Activated CD4-positive, alpha-beta T cell treated with anti-CD3 and anti-CD28 coated beads, Interleukin-2, amount 10 ng/mL, durations not matched to agents 7 days and 5 days (primary cell): Measurements from ENCODE around the gene ELMO3. TPM values are rescaled to one million over a fixed set of nuclear protein-coding genes. Genes with fewer than 3 reads are reported as not detected.

Experiments
- CTCF ChIA-PET: fragments of 350-600 bp; sonication (Branson Sonifier 250); formaldehyde crosslinking; loops from one replicate; lab custom pipeline; 2021; ENCODE audit warnings: antibody characterized with exemption; lab: Charles Lee
- POLR2A ChIA-PET: fragments of 350-600 bp; sonication (Branson Sonifier 250); formaldehyde crosslinking; loops from one replicate; lab custom pipeline; 2021; ENCODE audit warnings: antibody characterized with exemption; lab: Charles Lee
- DNase-seq: peaks from one replicate; pipeline ENCODE4 v3.0.0-alpha.2; 2020
- H3K27ac Mint-ChIP-seq: one replicate; pipeline ENCODE4 v1.8.0; 2021; ENCODE audit warnings: mild to moderate bottlenecking, moderate library complexity, mixed read lengths
- H3K27me3 Mint-ChIP-seq: one replicate; pipeline ENCODE4 v1.8.0; 2021; ENCODE audit warnings: mixed read lengths
- H3K36me3 Mint-ChIP-seq: one replicate; pipeline ENCODE4 v1.8.0; 2021; ENCODE audit warnings: low read depth, mixed read lengths
- H3K4me1 Mint-ChIP-seq: one replicate; pipeline ENCODE4 v1.8.0; 2021; ENCODE audit warnings: mixed read lengths
- H3K4me3 Mint-ChIP-seq: one replicate; pipeline ENCODE4 v1.8.0; 2021; ENCODE audit warnings: mild to moderate bottlenecking, moderate library complexity, mixed read lengths
- H3K9me3 Mint-ChIP-seq: one replicate; pipeline ENCODE4 v1.8.0; 2021; ENCODE audit warnings: mixed read lengths
- total RNA-seq, 2 experiments: library from RNA; stranded (reverse); gene quantifications; one replicate each; pipeline ENCODE4 v1.2.3, GENCODE V29; 2021

Gene ELMO3
- total RNA-seq: 1 to 10 TPM; 6.2 to 6.3 TPM

GRCh38 chr16:67199011-67199807 lies at the start of gene ELMO3:
Gene ELMO3 (plus strand): TSS chr16:67199131. CDS start chr16:67199327, 196 bp downstream.
- peaks cover 40% of the 10 kb centered on the region for H3K36me3 Mint-ChIP-seq
- CTCF ChIA-PET: interaction anchor here (1.3 to 2.2 kb wide), 2 partner anchors 9 to 47 kb away, joined by 4 to 11 read pairs; no protein-coding TSS in a partner anchor
- H3K4me3 Mint-ChIP-seq: no peak within 1 kb of the TSS
- H3K4me1 Mint-ChIP-seq: peaks cover 23% of the 10 kb centered on the region
- H3K9me3 Mint-ChIP-seq: no peaks in the 10 kb centered on the region
- no peak for DNase-seq
- POLR2A ChIA-PET: interaction anchor here (0.6 kb wide), 1 partner anchor 75 kb away, joined by 3 read pairs; no protein-coding TSS in a partner anchor
- H3K27ac Mint-ChIP-seq: no peak within 1 kb of the TSS
- no peaks in the 10 kb centered on the region for H3K27me3 Mint-ChIP-seq

DNA sequence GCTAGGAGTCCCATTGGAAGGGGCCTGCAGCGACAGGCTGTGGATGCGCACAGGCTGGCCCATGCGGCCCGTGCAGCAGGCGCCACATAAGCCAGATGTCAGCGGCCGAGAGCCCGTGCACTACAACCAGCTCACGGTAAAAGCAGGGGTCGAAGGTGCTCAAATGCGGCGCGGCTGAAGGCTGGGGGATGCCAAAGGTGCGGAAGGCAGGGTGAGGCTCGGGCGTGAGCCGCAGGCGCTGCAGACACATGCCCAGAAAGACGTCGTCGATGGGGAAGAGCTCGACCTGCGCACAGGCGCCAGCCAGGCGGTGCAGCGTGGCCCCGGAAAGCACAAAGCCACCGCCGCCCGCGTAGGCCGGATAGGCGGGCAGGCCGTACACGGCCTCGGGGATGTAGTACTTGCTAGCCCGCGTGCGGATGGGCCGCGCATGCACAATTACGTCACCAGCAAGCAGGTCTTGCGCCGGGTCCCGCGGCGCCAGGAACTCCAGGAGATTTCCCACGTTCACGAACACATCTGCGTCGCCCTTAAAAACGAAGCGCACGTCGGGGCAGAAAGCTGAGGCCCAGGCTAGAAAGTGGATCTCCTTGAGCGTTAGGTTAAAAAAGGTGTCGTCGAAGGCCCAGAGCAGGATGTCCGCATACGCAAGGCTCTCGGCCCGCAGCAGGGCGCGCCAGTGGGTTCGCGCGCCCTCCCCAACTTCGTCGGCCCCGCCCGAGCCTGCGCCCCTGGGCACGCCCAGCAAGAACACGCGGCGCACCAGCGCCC lies 49.5 kb upstream of the ELMO3 start:
- ChIA-PET CTCF (interaction anchor here (0.7 to 1.4 kb wide), 4 partner anchors 10 to 298 kb away, joined by 3 to 5 read pairs (median 4); no protein-coding TSS in a partner anchor), POLR2A (no interaction called here)
- Mint-ChIP-seq H3K27me3 (peaks cover 1% of the 10 kb centered on the region), H3K36me3 (peaks cover 32% of the 10 kb centered on the region), H3K9me3 (no peaks in the 10 kb centered on the region), H3K4me1 (peaks cover 33% of the 10 kb centered on the region), H3K27ac (no peak overlapping the region), H3K4me3 (peak overlapping the region; percentile 43)
- DNase-seq: no peak

DNA sequence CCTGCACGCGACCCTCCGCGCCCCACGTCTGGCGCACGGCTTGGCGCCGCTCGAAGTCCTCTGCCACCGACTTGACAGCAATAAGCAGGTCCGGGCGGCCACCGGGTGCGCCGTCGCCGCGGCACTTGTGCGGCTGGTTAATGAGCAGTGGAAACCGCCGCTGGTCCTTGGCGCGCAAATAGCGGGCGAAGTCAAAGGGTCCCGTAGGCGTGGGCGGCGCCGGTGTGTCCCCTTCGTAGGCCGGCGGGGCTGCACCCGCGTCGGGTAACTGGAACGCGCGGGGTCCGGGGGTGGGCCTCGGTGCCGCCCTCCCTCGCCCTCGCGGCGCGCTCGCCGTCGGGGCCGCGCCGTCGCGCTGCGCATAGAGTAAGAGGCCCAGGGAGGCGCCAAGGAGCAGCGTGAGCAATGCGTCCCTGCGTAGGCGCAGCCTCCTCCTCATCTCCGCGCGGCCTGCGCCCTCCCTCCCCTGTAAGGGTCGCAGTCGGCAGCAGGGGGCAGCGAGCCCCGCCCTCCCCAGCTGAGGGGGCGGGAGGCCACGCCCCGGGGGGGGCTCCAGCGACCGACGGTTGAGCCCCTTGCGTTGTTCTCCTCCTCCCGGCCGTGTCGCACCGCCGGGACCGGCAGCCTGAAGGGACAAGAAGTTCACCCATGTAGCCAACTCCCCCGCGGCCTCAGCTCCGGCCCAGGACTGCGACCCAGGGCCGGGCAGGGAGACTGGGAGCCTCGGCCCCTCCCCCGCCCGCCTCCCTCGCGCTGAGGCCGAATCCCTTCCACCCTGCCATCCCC lies 48.7 kb upstream of the ELMO3 start:
- CTCF ChIA-PET: interaction anchor here (0.6 to 6.0 kb wide), 7 partner anchors 9 to 134 kb away, joined by 3 to 129 read pairs (median 4); partner anchors contain the start of genes FBXL8 and TRADD
- DNase-seq: peak; percentile 46

GRCh38 chr16:67150833-67151396 lies 48.0 kb upstream of the ELMO3 start, which contains the start of gene B3GNT9:
Gene B3GNT9 (minus strand): TSS chr16:67150998. CDS start chr16:67150485, 513 bp downstream.
- CTCF ChIA-PET: interaction anchor here (0.8 to 6.0 kb wide), 7 partner anchors 9 to 192 kb away, joined by 3 to 129 read pairs (median 5); partner anchors contain the start of genes FBXL8 and TRADD
- peaks cover 39% of the 10 kb centered on the region for H3K4me1 Mint-ChIP-seq
- peak; percentile 41 for DNase-seq

More for the DNA sequence above, 48.7 kb upstream of the ELMO3 start:
- Mint-ChIP-seq H3K4me3 (peak overlapping the region; percentile 68), H3K9me3 (no peaks in the 10 kb centered on the region), H3K4me1 (peaks cover 35% of the 10 kb centered on the region), H3K27ac (no peak overlapping the region), H3K27me3 (peaks cover 1% of the 10 kb centered on the region), H3K36me3 (peaks cover 33% of the 10 kb centered on the region)
- POLR2A ChIA-PET: interaction anchor here (0.7 kb wide), 1 partner anchor 133 kb away, joined by 3 read pairs; no protein-coding TSS in a partner anchor

GRCh38 chr16:67151431-67152097 lies 47.4 kb upstream of the ELMO3 start:
- Mint-ChIP-seq H3K9me3 (no peaks in the 10 kb centered on the region), H3K36me3 (peaks cover 36% of the 10 kb centered on the region), H3K4me1 (peaks cover 46% of the 10 kb centered on the region), H3K27me3 (peaks cover 1% of the 10 kb centered on the region), H3K27ac (peak overlapping the region; percentile 74), H3K4me3 (peak overlapping the region; percentile 68)
- ChIA-PET POLR2A (interaction anchor here (0.7 kb wide), 1 partner anchor 135 kb away, joined by 3 read pairs; no protein-coding TSS in a partner anchor), CTCF (interaction anchor here (1.2 to 6.0 kb wide), 8 partner anchors 8 to 193 kb away, joined by 3 to 129 read pairs (median 5); partner anchors contain the start of genes CES3, FBXL8 and TRADD)
- DNase-seq: no peak

More at GRCh38 chr16:67150833-67151396, 48.0 kb upstream of the ELMO3 start, which contains the start of gene B3GNT9:
- Mint-ChIP-seq H3K9me3 (no peaks in the 10 kb centered on the region), H3K27ac (peak within 1 kb of the TSS; percentile 74), H3K4me3 (peak within 1 kb of the TSS; percentile 68), H3K36me3 (peaks cover 33% of the 10 kb centered on the region), H3K27me3 (peaks cover 1% of the 10 kb centered on the region)
- POLR2A ChIA-PET: interaction anchor here (0.7 kb wide), 1 partner anchor 134 kb away, joined by 3 read pairs; no protein-coding TSS in a partner anchor

DNA sequence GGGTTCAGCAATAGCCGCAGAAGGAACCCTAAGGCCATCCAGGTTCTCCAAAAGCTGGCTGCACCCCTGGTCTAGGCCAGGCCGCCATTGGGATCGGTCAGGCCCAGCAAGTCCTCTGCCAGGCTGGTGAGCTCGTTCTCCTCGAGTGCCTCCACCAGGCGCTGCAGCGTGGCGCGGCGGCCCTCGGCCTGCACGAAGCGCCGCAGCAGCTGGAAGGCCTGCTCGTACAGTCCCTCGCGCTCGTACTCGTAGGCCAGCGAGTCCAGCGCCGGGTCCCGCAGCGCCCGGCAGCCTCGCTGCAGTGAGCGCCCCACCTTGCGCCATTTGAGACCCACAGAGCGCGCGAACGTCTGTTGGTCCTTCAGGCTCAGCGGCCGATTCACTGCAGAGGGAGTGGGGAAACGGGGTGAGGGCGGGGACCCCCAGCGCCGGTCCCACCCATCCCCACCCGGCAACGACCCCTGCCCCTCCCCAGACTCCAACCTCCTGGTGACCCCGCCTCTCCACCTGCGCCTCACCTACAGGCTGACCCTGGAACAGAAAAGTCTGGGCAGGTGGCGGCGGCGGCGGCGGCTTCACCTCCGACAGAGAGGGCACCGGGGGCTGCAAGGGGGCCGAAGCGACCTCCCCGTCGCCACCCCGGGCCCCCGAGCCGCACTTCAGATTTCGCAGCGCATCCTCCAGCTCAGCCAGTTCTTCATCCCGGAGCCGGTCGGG lies 44.2 kb upstream of the ELMO3 start:
- H3K4me3 Mint-ChIP-seq: peak overlapping the region; percentile 65
- peaks cover 1% of the 10 kb centered on the region for H3K27me3 Mint-ChIP-seq
- POLR2A ChIA-PET: no interaction called here
- H3K9me3 Mint-ChIP-seq: no peaks in the 10 kb centered on the region
- H3K36me3 Mint-ChIP-seq: peaks cover 30% of the 10 kb centered on the region
- no peak for DNase-seq
- peaks cover 67% of the 10 kb centered on the region for H3K4me1 Mint-ChIP-seq
- H3K27ac Mint-ChIP-seq: no peak overlapping the region
- CTCF ChIA-PET: interaction anchor here (0.6 to 6.0 kb wide), 69 partner anchors 9 to 415 kb away, joined by 3 to 129 read pairs (median 5); partner anchors contain the start of genes CES3, CES4A, EXOC3L1 and FHOD1

- peaks cover 67% of the 10 kb centered on the region for H3K4me1 Mint-ChIP-seq
- H3K36me3 Mint-ChIP-seq: peaks cover 30% of the 10 kb centered on the region
- peak; percentile 79 for DNase-seq
- H3K27me3 Mint-ChIP-seq: peaks cover 1% of the 10 kb centered on the region
- peak overlapping the region; percentile 100 for H3K27ac Mint-ChIP-seq
- peak overlapping the region; percentile 65 for H3K4me3 Mint-ChIP-seq
- ChIA-PET POLR2A (no interaction called here), CTCF (interaction anchor here (0.6 to 6.0 kb wide), 70 partner anchors 8 to 641 kb away, joined by 3 to 129 read pairs (median 5); partner anchors contain the start of genes CES3, CES4A, EXOC3L1 and FHOD1)
- no peaks in the 10 kb centered on the region for H3K9me3 Mint-ChIP-seq
Measured at GRCh38 chr16:67155295-67156142, 43.4 kb upstream of the ELMO3 start.

GRCh38 chr16:67156143-67156844 lies 42.6 kb upstream of the ELMO3 start:
- H3K4me1 Mint-ChIP-seq: peaks cover 66% of the 10 kb centered on the region
- no peak for DNase-seq
- peaks cover 3% of the 10 kb centered on the region for H3K27me3 Mint-ChIP-seq
- H3K36me3 Mint-ChIP-seq: peaks cover 35% of the 10 kb centered on the region
- H3K27ac Mint-ChIP-seq: peak overlapping the region; percentile 100
- ChIA-PET CTCF (interaction anchor here (1.2 to 8.0 kb wide), 24 partner anchors 11 to 261 kb away, joined by 3 to 137 read pairs (median 9); partner anchors contain the start of genes EXOC3L1, FHOD1, NOL3 and PHAF1), POLR2A (no interaction called here)
- H3K4me3 Mint-ChIP-seq: peak overlapping the region; percentile 12
- no peaks in the 10 kb centered on the region for H3K9me3 Mint-ChIP-seq

DNA sequence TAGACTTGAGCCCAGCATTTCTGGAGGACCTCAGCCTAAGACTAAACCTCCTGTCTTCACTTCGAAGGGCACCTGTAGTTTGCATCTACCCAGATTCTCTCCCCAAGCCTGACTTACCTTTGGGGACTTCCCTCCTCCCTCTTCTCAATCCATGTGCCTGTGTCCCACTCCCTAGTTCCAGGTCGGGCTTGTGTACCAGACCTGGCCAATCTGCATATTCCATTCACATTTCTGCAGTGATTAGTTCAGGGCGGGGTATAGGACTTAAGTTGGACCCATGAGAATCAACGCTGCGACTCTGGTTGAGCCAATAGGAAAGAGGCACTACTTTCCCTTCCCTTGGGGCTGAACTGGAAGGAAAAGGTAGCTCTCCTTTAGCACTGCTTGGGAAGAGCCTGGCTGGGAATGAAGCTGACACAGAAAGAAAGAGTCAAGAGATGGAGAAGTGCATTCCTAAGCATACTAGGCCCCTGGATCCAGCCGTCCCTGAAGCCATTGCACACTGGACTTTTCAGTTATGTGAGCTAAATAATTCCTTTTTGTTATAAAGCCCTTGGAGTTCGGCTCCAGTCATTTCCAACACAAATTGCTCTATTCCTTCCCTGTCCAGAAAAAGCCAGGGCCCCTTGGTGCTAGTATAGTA lies 41.7 kb upstream of the ELMO3 start:
- DNase-seq: no peak
- Mint-ChIP-seq H3K4me1 (peaks cover 66% of the 10 kb centered on the region), H3K9me3 (no peaks in the 10 kb centered on the region), H3K4me3 (peak overlapping the region; percentile 93), H3K36me3 (peaks cover 35% of the 10 kb centered on the region), H3K27me3 (peaks cover 3% of the 10 kb centered on the region), H3K27ac (peak overlapping the region; percentile 100)
- CTCF ChIA-PET: interaction anchor here (0.9 to 8.0 kb wide), 11 partner anchors 12 to 196 kb away, joined by 3 to 137 read pairs (median 4); partner anchors contain the start of genes CES3 and NOL3
- POLR2A ChIA-PET: no interaction called here
